Measurements from ENCODE around the gene STK11IP. TPM values are rescaled to one million over a fixed set of nuclear protein-coding genes. Genes with fewer than 3 reads are reported as not detected.

The STK11IP gene
- total and polyA plus RNA-seq, 2 of the 13 experiments (the other 11 are each of a cell fraction or from before 2014, with no cell fraction given) = 12.8 to 24.0 TPM

DNA sequence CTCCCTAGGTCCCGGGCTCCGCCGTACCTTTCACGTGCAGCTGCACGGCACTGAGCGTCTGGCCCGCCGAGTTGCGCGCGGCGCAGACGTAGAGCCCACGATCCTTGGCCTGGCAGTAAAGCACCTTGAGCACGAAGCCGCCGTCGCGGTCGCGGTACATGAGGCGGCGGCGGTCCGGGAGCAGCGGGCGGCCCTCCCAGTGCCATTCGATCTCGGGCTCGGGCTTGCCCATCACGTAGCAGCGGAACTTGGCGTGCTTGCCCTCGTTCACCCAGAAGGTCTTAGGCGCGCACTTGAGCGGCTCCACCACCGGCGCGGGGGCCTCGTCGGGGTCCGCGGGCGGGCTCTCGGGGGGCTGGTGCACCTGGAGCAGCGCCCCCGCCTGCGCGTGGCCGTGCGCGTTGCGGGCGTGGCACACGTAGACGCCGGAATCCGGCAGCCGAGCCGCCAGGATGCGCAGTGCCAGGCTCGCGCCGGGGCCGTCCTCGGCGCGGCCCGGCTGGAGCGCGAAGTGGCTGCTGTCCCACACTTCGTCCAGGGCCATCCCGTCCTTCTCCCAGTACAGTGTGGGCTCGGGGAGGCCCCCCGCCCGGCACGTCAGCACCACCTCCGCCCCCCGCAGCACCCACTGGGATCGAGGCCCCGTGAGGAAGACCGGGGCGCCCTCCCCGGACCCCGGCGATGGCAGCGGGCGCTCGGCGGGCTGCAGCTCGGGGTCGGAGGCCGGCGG lies 27.3 kb upstream of the STK11IP start (continued):
- TF ChIP-seq, protein P1, sequence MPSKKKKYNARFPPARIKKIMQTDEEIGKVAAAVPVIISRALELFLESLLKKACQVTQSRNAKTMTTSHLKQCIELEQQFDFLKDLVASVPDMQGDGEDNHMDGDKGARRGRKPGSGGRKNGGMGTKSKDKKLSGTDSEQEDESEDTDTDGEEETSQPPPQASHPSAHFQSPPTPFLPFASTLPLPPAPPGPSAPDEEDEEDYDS (CRISPR knock-in tag; IDR thresholded peaks at IDR 0.05) = no peak
- TF ChIP-seq ISL2 (CRISPR knock-in tag; IDR thresholded peaks at IDR 0.05) (no peak), ZNF12 (CRISPR knock-in tag; IDR thresholded peaks at IDR 0.05) (no peak), POLR2A (IDR thresholded peaks at IDR 0.05; ENCODE audit: insufficient read depth in 1 of 2, low read depth in 2 of 2, low read length in 2 of 2) (peak in 1 of 2 experiments; percentile 62; a peak in 2 of 4 replicates), EHMT2 (IDR thresholded peaks at IDR 0.05; ENCODE audit: borderline replicate concordance, low read depth, low read length) (no peak), ZNF713 (CRISPR knock-in tag; IDR thresholded peaks at IDR 0.05) (0 out of 2 replicates have a peak, but pooled peaks have one; percentile 52), SRSF4 (IDR thresholded peaks at IDR 0.05; ENCODE audit: low read depth, low read length, poor library complexity, severe bottlenecking) (no peak), MEIS2 (CRISPR knock-in tag; IDR thresholded peaks at IDR 0.05) (0 out of 2 replicates have a peak, but pooled peaks have one; percentile 48), ZC3H4 (CRISPR knock-in tag; IDR thresholded peaks at IDR 0.05; ENCODE audit: borderline replicate concordance) (no peak), ZNF232 (CRISPR knock-in tag; IDR thresholded peaks at IDR 0.05; ENCODE audit: borderline replicate concordance) (no peak), PRMT3 (CRISPR knock-in tag; IDR thresholded peaks at IDR 0.05; ENCODE audit: borderline replicate concordance, low read depth) (0 out of 2 replicates have a peak, but pooled peaks have one; percentile 71), KDM2A (CRISPR knock-in tag; IDR thresholded peaks at IDR 0.05; ENCODE audit: borderline replicate concordance, low read depth) (peak; percentile 54; the same call in 1 of the 2 replicates), ATRX (CRISPR knock-in tag; IDR thresholded peaks at IDR 0.05; ENCODE audit: borderline replicate concordance) (no peak), ZFP82 (CRISPR knock-in tag; IDR thresholded peaks at IDR 0.05; ENCODE audit: borderline replicate concordance) (peak; percentile 20; the same call in 1 of the 2 replicates), REXO4 (CRISPR knock-in tag; IDR thresholded peaks at IDR 0.05; ENCODE audit: borderline replicate concordance) (0 out of 2 replicates have a peak, but pooled peaks have one; percentile 49), ZNF850 (CRISPR knock-in tag; conservative IDR thresholded peaks at IDR 0.05) (0 out of 2 replicates have a peak, but pooled peaks have one; percentile 30), HOXA3 (CRISPR knock-in tag; IDR thresholded peaks at IDR 0.05) (no peak; the same call in none of the 2 replicates), ZNF337 (CRISPR knock-in tag; IDR thresholded peaks at IDR 0.05; ENCODE audit: borderline replicate concordance, low read depth) (no peak), ZNF350 (CRISPR knock-in tag; IDR thresholded peaks at IDR 0.05; ENCODE audit: borderline replicate concordance, low read depth) (no peak)
- TF ChIP-seq, protein P2, sequence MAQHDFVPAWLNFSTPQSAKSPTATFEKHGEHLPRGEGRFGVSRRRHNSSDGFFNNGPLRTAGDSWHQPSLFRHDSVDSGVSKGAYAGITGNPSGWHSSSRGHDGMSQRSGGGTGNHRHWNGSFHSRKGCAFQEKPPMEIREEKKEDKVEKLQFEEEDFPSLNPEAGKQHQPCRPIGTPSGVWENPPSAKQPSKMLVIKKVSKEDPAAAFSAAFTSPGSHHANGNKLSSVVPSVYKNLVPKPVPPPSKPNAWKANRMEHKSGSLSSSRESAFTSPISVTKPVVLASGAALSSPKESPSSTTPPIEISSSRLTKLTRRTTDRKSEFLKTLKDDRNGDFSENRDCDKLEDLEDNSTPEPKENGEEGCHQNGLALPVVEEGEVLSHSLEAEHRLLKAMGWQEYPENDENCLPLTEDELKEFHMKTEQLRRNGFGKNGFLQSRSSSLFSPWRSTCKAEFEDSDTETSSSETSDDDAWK (CRISPR knock-in tag; IDR thresholded peaks at IDR 0.05) = no peak
- TF ChIP-seq, protein P3, sequence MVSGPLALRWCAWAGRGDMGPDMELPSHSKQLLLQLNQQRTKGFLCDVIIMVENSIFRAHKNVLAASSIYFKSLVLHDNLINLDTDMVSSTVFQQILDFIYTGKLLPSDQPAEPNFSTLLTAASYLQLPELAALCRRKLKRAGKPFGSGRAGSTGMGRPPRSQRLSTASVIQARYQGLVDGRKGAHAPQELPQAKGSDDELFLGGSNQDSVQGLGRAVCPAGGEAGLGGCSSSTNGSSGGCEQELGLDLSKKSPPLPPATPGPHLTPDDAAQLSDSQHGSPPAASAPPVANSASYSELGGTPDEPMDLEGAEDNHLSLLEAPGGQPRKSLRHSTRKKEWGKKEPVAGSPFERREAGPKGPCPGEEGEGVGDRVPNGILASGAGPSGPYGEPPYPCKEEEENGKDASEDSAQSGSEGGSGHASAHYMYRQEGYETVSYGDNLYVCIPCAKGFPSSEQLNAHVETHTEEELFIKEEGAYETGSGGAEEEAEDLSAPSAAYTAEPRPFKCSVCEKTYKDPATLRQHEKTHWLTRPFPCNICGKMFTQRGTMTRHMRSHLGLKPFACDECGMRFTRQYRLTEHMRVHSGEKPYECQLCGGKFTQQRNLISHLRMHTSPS (CRISPR knock-in tag; IDR thresholded peaks at IDR 0.05; ENCODE audit: low read depth) = 0 out of 2 replicates have a peak, but pooled peaks have one; percentile 43
- TF ChIP-seq, protein P4, sequence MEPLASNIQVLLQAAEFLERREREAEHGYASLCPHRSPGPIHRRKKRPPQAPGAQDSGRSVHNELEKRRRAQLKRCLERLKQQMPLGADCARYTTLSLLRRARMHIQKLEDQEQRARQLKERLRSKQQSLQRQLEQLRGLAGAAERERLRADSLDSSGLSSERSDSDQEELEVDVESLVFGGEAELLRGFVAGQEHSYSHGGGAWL (CRISPR knock-in tag; IDR thresholded peaks at IDR 0.05) = 0 out of 2 replicates have a peak, but pooled peaks have one; percentile 53
- TF ChIP-seq, protein P5, sequence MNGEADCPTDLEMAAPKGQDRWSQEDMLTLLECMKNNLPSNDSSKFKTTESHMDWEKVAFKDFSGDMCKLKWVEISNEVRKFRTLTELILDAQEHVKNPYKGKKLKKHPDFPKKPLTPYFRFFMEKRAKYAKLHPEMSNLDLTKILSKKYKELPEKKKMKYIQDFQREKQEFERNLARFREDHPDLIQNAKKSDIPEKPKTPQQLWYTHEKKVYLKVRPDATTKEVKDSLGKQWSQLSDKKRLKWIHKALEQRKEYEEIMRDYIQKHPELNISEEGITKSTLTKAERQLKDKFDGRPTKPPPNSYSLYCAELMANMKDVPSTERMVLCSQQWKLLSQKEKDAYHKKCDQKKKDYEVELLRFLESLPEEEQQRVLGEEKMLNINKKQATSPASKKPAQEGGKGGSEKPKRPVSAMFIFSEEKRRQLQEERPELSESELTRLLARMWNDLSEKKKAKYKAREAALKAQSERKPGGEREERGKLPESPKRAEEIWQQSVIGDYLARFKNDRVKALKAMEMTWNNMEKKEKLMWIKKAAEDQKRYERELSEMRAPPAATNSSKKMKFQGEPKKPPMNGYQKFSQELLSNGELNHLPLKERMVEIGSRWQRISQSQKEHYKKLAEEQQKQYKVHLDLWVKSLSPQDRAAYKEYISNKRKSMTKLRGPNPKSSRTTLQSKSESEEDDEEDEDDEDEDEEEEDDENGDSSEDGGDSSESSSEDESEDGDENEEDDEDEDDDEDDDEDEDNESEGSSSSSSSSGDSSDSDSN (CRISPR knock-in tag; IDR thresholded peaks at IDR 0.05) = peak; percentile 65

All from HepG2 (cell line).